Stomach (tissue), 9 donors: ENCODE measurements around the gene SMAD4. TPM values are rescaled to one million over a fixed set of nuclear protein-coding genes. Genes with fewer than 3 reads are reported as not detected.

Experiments
- DNase-seq, 2 donors: peaks; one replicate each; pipeline versions ENCODE4 v3.0.0 to v3.0.0-alpha.2; 2013 to 2019
- H3K27ac ChIP-seq, 5 donors: fragments of 200-600 bp in 4 of 5; sonication (generic) in 4 of 5; one replicate each; pipeline ENCODE4 v1.5.1; 2013 to 2019; ENCODE audit warnings: mild to moderate bottlenecking in 1 of 5, moderate library complexity in 1 of 5
- H3K27me3 ChIP-seq, 3 donors: fragments of 200-600 bp; sonication (generic); one replicate each; pipeline ENCODE4 v1.5.1; 2017 to 2019; ENCODE audit warnings: mixed run types in 1 of 3
- H3K36me3 ChIP-seq, 4 donors: fragments of 200-600 bp; sonication (generic); 1 replicate in 3 of 4; 2 replicates in 1 of 4; pipeline ENCODE4 v1.5.1; 2016 to 2019
- H3K4me1 ChIP-seq, 4 donors: fragments of 200-600 bp; sonication (generic); one replicate each; pipeline ENCODE4 v1.5.1; 2016 to 2019
- H3K4me3 ChIP-seq, 4 donors: fragments of 200-600 bp; sonication (generic) in 3 of 4; one replicate each; pipeline ENCODE4 v1.5.1; 2016 to 2019; ENCODE audit warnings: mild to moderate bottlenecking in 1 of 4
- H3K9me3 ChIP-seq, 4 donors: fragments of 200-600 bp; sonication (generic); one replicate each; pipeline ENCODE4 v1.5.1; 2016 to 2019
- CTCF ChIP-seq, 7 experiments: fragments of 450-650 bp in 4 of 7; fragments of 200-600 bp in 3 of 7; sonication (generic) in 3 of 7; IDR thresholded peaks; one replicate each; pipeline ENCODE4 v1.5.1; 2016 to 2019; ENCODE audit warnings: antibody characterized with exemption in 7 of 7, control low read depth in 2 of 7, mild to moderate bottlenecking in 1 of 7
- EP300 ChIP-seq: sonication (generic); formaldehyde crosslinking; IDR thresholded peaks from one replicate; pipeline ENCODE4 v1.6.1; 2017; ENCODE audit warnings: antibody characterized with exemption
- POLR2A ChIP-seq, 4 donors: fragments of 450-650 bp; IDR thresholded peaks; one replicate each; pipeline ENCODE4 v1.6.1; 2016; ENCODE audit warnings: antibody characterized with exemption in 4 of 4, control low read depth in 2 of 4, mild to moderate bottlenecking in 1 of 4, moderate library complexity in 1 of 4
- POLR2AphosphoS5 ChIP-seq, 3 donors: sonication (generic); formaldehyde crosslinking; IDR thresholded peaks; one replicate each; pipeline ENCODE4 v1.6.1; 2016; ENCODE audit warnings: antibody characterized with exemption in 3 of 3
- WGBS, 5 donors: extraction: QIAGEN DNeasy Blood & Tissue Kit in 3 of 5; methylation state at CpG; one replicate each; pipeline versions ENCODE4 v1.1.5 to v1.1.7; 2013 to 2018; 5-methylcytosine and 5-hydroxymethylcytosine counted together
- intact Hi-C: fragments of 100-400 bp; cut with DNase I; formaldehyde crosslinking; loops from one replicate; pipeline ENCODE4 v1.15.1; 2023; ENCODE audit warnings: low total_unique reads
- polyA plus RNA-seq, 3 donors: library from polyadenylated mRNA; stranded (reverse); fragments of 200-250 nt; gene quantifications; one replicate each; pipeline ENCODE4 v1.2.3, GENCODE V29; 2013
- total RNA-seq, 5 donors: library from RNA; depleted of rRNA; stranded (reverse); fragments of >200 nt; gene quantifications; one replicate each; pipeline versions ENCODE4 v1.1.0 to v1.2.3, GENCODE V29; 2014 to 2016
- donor health status: healthy with polysubstance abuse.
- donor health status: Bipolar disorder and iron deficiency.
- donor health status: healthy.

The SMAD4 gene
- total and polyA plus RNA-seq, 8 donors: 10.4 to 184 (median 68.1) TPM

GRCh38 chr18:51070545-51070944, 40.5 kb downstream of the SMAD4 start:
- Histone ChIP-seq H3K4me1 (peaks cover 0 to 22% (median 9%) of the 10 kb centered on the region in 4 donors), H3K27me3 (no peaks in the 10 kb centered on the region), H3K4me3 (no peak overlapping the region), H3K36me3 (peaks cover 11 to 72% (median 68%) of the 10 kb centered on the region in 4 donors), H3K27ac (no peak overlapping the region), H3K9me3 (no peaks in the 10 kb centered on the region)
- intact Hi-C loops: no loop called here
- no peak for DNase-seq
- WGBS, 5 donors: 85 to 98% (median 94%) methylated on average over 2 of the region's 2 CpGs
- TF ChIP-seq CTCF (IDR thresholded peaks at IDR 0.05) (no peak), POLR2AphosphoS5 (IDR thresholded peaks at IDR 0.05) (no peak), EP300 (no peak), POLR2A (IDR thresholded peaks at IDR 0.05) (no peak)

GRCh38 chr18:51072586-51073313, 42.7 kb downstream of the SMAD4 start:
- no peak overlapping the region for H3K27ac ChIP-seq
- H3K27me3 ChIP-seq: no peaks in the 10 kb centered on the region
- 94 to 96% (median 95%) methylated on average over 6 of the region's 6 CpGs for WGBS, 5 donors
- intact Hi-C loops: no loop called here
- H3K9me3 ChIP-seq: no peaks in the 10 kb centered on the region
- no peak for TF ChIP-seq POLR2A (IDR thresholded peaks at IDR 0.05)
- DNase-seq: no peak
- H3K4me3 ChIP-seq: no peak overlapping the region
- H3K36me3 ChIP-seq: peaks cover 10 to 68% (median 63%) of the 10 kb centered on the region in 4 donors
- H3K4me1 ChIP-seq: peaks cover 0 to 13% (median 4%) of the 10 kb centered on the region in 4 donors

- WGBS, 5 donors: 52 to 86% (median 74%) methylated on average over 1 of the region's 1 CpG
- DNase-seq: no peak
- no peaks in the 10 kb centered on the region for H3K27me3 ChIP-seq
- no peak for TF ChIP-seq POLR2AphosphoS5 (IDR thresholded peaks at IDR 0.05)
- TF ChIP-seq CTCF (IDR thresholded peaks at IDR 0.05): no peak
- no peak for TF ChIP-seq POLR2A (IDR thresholded peaks at IDR 0.05)
- TF ChIP-seq EP300: no peak
- H3K27ac ChIP-seq: no peak overlapping the region
- H3K4me1 ChIP-seq: peaks cover 0 to 13% (median 4%) of the 10 kb centered on the region in 4 donors
- no peak overlapping the region for H3K4me3 ChIP-seq
- no peaks in the 10 kb centered on the region for H3K9me3 ChIP-seq
- H3K36me3 ChIP-seq: peaks cover 18 to 68% (median 64%) of the 10 kb centered on the region in 4 donors
- intact Hi-C loops: no loop called here
These were observed 44.6 kb downstream of the SMAD4 start for GRCh38 chr18:51074605-51075004.

- intact Hi-C loops: no loop called here
- Histone ChIP-seq H3K27ac (no peak overlapping the region), H3K4me1 (peaks cover 0 to 13% (median 4%) of the 10 kb centered on the region in 4 donors), H3K27me3 (no peaks in the 10 kb centered on the region), H3K36me3 (peaks cover 19 to 68% (median 66%) of the 10 kb centered on the region in 4 donors), H3K4me3 (no peak overlapping the region), H3K9me3 (no peaks in the 10 kb centered on the region)
- TF ChIP-seq POLR2A (IDR thresholded peaks at IDR 0.05) (no peak), EP300 (no peak), CTCF (IDR thresholded peaks at IDR 0.05) (no peak), POLR2AphosphoS5 (IDR thresholded peaks at IDR 0.05) (no peak)
- DNase-seq: no peak
- WGBS, 5 donors: 82 to 89% (median 85%) methylated on average over 4 of the region's 4 CpGs
These were observed 46.5 kb downstream of the SMAD4 start for GRCh38 chr18:51076503-51076902.

- Histone ChIP-seq H3K27ac (no peak overlapping the region), H3K36me3 (peaks cover 19 to 73% (median 67%) of the 10 kb centered on the region in 4 donors), H3K9me3 (no peaks in the 10 kb centered on the region), H3K4me1 (peaks cover 0 to 11% (median 5%) of the 10 kb centered on the region in 4 donors), H3K27me3 (no peaks in the 10 kb centered on the region), H3K4me3 (no peak overlapping the region)
- 46 to 71% (median 63%) methylated on average over 2 of the region's 2 CpGs for WGBS, 5 donors
- DNase-seq: no peak
- TF ChIP-seq POLR2AphosphoS5 (IDR thresholded peaks at IDR 0.05) (no peak), CTCF (IDR thresholded peaks at IDR 0.05) (no peak), EP300 (no peak), POLR2A (IDR thresholded peaks at IDR 0.05) (no peak)
- intact Hi-C loops: no loop called here
These were observed 47.2 kb downstream of the SMAD4 start for GRCh38 chr18:51077217-51077616.
